GM18867 (cell line): ENCODE results near the gene ACTL6B.
A peak's percentile ranks its signal among the peaks of the same experiment; 100 is the strongest.

Source experiments
- ATAC-seq: cut with Tn5 transposase; IDR thresholded peaks from one replicate; pipeline ENCODE4 v1.9.1; 2021; ENCODE audit warnings: mild to moderate bottlenecking, moderate library complexity; ENCODE audit not compliant: unreplicated experiment

Gene ACTL6B

DNA sequence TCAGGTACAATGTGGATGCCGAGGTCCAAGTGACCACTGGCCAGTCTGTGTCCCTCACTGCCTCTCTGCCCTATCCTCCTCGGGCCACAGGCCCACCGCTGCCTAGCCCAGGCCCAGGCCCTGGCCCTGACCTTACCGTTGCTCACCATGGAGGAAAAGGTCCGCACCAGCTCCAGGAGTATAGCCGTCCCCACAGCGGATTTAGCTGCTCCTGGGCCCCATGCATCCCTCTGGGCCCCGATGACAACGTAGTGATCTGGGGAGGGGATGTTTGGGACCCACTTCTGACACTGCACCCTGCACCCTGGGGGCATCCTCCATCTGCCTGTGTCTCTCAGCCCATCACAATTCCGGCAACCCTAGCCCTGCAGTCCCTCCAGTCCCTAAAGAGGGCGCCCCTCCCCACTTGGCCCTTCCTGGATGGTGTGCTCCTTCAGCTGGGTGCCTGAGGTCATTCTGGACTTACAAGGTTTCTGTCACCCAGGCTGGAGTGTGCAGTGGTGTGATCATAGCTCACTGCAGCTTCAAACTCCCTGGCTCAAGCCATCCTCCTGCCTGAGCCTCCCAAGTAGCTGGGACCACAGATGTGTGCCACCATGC lies 27.0 kb downstream of the ACTL6B start:
- no peak for ATAC-seq

DNA sequence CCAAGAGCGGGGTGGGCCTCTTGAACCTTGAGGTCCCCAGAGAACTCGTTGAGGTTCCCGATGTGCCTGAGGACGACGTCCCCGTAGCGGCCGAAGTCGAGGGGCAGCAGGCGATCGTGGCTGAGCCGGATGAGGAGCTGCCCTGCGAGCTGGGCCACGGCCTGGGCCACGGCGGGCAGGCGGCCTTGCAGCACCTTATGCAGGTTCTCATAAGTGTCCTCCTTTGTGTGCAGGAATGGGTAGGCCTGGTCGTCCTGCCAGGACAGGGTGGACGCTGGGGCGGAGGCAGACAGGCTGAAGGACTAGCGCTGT lies 29.1 kb downstream of the ACTL6B start:
- ATAC-seq = no peak

DNA sequence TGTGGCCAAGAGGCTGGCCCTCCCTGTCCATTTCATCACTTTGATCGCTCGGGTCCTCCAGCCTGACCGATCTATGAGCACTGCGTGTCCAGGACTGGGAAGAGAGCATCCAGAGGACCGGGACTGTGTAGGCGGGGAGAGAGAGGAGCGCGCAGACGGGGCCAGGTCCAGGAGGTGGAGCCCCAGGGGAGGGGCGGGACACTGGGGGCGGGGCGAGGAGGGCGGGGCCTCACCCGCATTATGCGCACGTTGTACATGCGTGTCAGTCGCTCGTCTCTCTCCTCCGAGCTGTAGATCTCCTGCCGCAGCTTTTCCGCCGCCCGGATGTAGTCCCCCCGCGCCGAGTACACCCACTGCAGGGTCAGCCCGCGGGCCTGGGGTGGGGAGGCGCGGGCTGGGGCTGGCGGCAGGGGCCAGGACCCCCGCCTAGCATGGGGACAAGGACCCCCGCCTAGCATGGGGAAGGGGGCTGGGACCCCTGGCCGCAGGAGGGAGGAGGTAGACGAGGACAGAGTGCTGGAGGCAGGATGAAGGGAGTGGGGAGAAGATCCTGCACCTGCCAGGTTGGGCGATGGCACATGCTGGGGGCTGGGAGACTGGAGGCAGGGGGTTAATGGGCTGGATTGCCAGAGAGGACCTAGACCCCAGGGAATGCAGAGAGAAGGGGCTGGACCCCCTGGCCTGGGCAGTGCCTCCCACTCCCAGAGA lies 29.6 kb downstream of the ACTL6B start:
- ATAC-seq = peak; percentile 85

DNA sequence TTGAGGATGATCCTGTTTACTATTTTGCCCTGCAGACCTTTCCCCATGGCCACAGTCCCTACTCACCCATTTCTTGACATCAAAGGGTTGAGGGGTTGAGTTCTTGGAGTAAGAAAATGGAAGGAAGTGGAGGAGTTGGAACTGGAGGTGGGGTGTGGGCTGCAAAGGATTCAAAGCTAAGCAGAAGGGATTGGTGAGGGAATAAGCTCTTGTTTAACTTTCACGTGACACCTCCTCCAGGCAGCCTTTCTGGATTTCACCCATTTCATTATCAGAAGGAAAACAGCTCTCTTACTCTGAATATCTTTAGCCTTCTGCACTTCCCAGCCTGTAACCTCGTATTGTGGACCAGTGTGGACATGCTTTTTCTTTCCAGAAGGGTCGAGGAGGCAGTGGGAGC lies 30.2 kb downstream of the ACTL6B start:
- ATAC-seq = no peak

DNA sequence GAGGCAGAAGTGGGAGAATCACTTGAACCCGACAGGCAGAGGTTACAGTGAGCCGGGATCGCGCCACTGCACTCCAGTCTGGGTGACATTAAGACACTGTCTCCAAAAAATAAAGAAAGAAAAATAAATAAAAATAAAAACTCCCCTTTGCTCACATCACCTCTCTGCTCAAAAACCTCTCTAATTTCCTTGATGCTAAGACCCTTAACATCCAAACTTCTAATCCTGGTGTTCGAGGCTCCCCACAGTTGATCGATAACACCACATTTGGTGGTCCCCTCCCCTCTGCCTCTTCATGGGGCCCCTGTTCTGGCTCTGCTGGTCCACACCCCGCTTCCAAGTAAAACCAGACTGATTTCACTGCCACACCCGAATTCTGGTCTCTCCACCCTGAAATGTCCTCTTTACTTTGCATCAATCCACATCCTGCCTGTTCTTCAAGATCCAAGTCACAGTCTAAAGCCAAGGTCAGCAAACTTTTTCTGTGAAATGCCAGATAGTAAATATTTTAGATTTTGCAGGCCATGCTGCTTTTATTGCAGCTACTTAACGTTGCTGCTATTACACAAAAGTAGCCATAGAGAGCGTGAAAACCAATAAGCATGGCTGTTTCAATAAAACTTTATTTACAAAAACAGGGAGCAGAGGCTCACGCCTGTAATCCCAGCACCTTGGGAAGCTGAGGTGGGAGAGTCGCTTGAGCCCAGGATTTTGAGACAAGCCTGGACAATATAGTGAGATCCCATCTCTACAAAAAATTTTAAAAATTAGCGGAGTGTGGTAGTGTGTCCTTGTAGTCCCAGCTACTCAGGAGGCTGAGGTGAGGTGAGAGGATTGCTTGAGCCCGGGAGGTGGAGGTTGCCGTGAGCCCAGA lies 32.1 kb downstream of the ACTL6B start:
- ATAC-seq = no peak

DNA sequence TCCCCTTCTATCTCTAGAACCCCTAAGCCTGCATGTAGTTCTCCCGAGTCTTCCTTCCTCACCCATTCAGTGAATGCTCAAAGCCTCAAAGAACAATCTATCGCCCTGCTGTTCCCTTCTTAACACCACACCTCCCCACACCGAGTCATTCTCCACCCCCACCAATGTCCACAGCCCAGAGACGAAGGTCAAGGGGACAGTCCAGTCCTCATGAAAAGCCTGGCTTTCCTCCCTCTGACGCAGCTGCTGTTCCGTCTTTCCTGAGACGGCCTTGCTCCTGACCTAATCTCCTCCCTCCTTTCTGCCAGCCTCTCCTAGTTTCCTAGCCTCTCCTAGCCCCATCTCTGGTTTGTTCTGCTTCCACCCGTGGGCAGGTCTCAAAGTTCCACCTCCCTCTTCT lies 34.7 kb downstream of the ACTL6B start:
- ATAC-seq = no peak

DNA sequence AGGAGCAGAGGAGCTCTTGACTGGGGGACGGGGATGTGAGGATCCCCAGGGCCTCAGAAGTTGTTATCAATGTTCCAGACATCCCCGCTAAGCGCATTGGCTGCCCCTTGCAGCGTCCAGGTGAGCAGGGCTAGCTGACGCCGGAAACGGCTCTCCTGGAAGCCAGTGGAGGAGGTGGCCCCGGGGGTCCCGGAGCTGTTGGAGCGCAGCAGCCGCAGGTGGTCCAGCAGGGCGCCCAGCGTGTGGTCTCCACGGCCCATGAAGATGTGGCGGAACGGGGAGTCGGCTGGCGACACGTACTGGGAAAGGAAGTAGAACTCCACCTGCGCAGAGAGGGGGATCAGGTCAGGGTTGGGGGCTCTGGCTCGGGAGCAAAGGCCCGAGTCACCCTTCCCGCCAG lies 35.4 kb downstream of the ACTL6B start:
- ATAC-seq = no peak

DNA sequence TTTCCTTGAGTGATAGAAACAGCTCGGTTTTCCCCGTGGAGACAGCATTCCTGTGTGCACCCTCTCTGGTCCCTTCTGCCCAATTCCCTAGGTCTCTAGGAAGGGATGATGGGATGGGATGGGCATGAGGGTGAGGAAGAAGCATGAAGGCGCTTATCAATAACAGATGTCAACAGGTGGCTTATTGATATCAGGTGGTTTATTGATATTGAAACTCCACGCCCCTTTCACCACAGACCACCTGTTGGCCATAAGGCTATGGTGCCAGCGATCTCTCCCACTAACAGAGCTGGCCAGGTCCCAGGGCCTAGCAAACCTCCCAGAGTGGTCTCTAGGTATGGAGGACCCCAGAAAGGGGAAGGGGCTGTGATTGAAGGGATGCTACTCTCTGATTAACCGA lies 36.0 kb downstream of the ACTL6B start:
- ATAC-seq = no peak

DNA sequence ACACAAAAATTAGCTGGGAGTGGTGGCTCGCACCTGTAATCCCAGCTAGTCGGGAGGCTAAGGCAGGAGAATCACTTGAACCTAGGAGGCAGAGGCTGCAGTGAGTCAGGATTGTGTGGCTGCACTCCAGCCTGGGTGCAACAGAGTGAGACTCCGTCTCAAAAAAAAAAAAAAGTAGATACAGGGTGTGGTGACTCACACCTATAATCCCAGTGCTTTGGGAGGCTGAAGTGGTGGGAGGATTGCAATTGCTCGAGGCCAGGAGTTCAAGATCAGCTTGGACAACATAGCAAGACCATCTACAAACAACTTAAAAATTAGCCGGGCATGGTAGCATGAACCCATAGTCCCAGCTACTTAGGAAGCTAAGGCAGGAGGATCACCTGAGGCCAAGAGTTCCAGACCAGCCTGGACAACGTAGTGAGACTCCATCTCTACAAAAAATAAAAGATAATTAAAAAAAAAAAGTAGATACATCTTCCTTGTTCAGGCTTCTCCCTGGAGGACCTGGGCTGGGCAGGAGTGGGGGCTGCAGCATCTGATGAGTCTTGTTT lies 41.9 kb downstream of the ACTL6B start:
- ATAC-seq = no peak

DNA sequence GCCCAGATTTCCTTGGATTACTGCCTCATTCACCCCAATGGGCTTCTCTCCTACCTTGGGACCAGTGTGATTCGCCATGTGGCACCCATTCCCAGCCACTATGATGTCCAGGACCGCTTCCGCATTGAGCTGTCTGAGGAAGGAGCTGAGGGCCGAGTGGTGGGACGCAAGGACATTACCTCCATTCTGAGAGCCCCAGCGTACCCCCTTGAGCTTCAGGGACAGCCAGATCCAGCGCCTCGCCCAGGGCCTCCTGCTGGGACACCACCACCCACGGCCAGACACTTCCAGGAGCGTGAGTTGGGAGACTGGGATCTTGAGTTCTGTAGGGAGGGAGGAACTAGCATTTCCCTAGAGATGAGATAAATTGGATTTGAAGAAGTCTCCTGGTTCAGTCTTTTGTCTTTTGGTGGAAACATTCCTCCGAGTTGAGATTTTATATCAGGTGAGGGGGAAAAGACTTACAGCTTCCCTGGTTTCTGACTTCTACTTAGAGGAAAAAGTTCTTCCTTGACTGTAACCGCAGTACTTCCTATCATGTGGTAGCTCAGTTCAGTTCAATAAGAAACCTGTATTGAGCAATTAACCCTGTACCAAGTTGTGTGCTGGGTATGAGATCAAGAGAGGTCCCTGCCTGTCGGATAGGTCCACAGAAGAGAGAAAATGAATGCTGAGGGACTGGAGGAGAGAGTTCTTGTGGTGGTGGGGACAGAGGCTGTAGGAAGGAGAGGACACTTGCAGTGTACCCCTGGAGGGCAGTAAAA lies 42.7 kb downstream of the ACTL6B start:
- no peak for ATAC-seq

DNA sequence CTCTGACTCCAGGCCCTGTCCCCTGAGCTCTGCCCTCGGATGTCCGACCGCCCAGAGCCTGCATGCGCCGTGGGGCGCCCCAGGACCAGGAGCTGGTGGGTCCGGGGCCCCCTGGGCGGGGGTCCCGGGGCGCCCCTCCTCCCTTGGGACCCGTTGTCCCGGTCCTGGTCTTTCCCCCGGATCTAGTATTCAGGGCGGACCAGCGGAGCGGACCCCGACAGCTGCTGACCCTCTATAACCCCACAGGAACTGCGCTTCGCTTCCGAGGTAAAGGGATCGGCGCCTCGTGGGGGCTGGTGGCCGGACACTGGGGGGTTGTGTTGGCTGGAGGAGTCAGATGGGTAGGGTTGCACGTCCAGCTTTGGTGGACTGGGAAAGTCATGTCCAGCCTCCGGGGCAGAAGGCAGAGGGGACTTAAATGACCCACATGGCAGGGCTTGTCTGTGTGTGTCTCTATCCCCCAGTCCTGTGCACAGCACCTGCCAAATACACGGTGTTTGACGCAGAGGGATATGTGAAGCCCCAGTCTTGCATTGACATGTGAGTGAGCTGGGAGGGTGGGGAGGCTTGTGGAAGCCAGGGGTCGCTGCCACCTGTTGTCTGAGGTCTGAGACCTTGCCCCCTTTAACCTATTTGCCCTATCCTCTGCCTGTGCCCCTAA lies 43.4 kb downstream of the ACTL6B start:
- peak; percentile 0 for ATAC-seq

DNA sequence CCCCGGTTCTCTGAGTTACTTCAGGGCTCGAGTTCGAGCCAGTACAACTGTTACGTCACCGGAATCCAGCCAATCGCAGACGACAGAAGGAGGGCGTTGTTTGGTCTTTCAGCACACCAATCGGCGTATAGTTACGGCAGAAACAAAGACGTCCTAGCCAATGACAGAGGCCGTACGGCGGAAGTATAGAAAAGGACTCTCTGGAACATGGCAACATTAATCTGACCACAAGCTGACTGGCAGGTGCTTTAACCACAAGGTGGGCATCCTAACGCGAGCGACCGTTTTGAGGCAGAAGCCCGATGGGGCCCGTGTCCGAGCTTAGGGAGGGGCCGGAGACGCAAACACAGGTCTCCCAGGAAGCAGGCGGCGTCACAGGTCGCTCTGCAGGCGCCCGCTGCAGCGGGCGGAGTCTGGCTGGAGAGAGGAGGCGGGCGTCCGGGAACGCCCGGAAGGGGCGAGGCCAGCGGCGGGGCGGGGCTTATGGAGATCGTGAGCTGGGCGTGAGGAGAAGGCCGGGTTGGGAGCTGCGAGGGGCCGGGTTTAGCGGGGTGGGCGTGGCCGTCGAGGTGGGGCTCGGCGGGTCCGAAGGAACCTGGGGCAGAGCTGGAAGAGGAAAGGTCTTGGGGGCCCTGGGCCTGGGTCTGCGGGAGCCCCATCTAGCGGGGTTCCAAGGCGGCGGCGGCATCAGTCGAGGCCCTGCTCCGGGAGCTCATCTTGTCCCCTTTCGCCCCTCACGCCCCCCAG lies 44.1 kb downstream of the ACTL6B start, which contains the start of gene MOSPD3:
TSS of gene MOSPD3 (plus strand) at position 558 of the 747 bp plus-strand sequence. CDS start 252 bp downstream, outside the sequence.
- peak; percentile 90 for ATAC-seq

DNA sequence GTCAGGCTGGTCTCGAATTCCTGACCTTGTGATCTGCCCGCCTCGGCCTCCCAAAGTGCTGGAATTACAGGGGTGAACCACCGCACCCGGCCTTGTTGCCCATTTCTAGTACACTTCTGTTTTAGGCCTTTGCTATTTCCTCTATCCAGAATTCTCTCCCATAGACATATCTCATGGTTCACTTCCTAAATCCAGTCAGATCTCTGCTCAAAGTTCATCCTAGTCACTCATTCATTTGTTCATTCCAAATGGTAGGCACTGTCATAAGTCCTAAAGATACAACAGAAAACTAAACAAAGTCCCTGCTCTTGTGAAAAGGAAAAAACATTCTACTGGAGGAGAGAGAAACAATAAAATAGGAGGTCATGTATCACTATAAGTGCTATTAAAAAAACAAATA lies 46.3 kb downstream of the ACTL6B start:
- no peak for ATAC-seq

DNA sequence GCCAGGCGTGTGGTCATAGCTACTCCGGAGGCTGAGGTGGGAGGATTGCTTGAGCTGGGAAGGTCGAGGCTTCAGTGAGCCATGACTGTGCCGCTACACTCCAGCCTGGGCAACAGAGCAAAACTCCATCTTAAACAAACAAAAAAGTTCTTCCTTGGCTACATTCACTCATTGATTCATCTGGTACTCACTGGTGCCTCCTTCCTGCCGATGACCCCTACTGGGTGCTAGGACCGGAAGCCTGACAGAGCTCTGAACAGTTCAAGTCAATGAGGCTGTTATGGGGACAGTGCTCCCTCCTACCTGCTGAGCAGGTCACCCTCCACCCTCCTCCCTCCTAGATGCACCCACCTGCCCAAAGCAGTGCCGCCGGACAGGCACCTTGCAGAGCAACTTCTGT lies 49.1 kb downstream of the ACTL6B start:
- ATAC-seq = no peak

DNA sequence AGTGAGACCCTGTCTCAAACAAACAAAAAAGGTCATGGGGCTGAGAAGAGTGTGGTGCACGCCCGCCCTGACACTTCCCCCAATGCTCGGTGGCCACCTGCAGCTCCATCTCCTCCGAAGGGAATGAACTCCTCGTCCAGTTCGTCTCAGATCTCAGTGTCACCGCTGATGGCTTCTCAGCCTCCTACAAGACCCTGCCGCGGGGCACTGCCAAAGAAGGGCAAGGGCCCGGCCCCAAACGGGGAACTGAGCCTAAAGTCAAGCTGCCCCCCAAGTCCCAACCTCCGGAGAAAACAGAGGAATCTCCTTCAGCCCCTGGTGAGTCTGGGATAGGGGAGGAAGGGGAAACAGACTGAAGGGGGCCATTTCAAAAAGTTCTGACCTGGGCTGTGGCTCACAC lies 49.9 kb downstream of the ACTL6B start:
- ATAC-seq = no peak

DNA sequence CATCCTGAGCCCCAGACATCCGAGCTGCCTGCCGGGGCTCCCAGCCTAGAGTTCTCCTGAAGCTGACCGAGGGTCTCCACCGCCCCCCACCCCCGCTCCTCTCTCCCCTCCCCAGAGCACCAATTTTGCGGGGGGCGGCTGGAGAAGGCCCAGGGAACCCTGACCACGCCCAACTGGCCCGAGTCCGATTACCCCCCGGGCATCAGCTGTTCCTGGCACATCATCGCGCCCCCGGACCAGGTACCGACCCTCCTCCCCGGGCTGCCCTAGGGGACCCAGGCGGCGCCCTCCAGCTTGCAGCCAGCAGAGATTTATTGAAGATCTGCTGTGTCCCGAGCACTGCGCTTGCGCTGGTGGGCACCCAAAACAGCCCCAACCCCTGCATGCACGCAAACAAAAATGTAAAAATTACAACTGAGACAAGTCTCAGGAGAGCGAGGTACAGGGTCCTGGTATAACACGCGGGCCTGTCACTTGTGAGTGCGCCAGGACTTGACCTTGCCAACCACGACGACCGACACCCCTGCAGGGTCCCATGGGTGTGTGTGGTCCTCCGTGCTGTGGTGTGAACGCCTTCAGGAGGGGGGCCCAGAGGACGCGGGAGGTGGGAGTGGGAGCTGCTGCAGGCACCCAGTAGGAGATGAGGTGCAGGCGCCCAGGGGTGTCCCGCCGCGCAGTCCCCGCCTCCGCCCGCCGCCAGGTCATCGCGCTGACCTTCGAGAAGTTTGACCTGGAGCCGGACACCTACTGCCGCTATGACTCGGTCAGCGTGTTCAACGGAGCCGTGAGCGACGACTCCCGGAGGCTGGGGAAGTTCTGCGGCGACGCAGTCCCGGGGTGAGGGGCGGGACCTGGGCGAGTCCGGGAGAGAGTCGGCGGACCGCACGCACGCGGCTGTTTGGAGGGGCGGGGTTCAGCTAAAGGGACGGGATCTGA lies 51.0 kb downstream of the ACTL6B start:
- no peak for ATAC-seq

DNA sequence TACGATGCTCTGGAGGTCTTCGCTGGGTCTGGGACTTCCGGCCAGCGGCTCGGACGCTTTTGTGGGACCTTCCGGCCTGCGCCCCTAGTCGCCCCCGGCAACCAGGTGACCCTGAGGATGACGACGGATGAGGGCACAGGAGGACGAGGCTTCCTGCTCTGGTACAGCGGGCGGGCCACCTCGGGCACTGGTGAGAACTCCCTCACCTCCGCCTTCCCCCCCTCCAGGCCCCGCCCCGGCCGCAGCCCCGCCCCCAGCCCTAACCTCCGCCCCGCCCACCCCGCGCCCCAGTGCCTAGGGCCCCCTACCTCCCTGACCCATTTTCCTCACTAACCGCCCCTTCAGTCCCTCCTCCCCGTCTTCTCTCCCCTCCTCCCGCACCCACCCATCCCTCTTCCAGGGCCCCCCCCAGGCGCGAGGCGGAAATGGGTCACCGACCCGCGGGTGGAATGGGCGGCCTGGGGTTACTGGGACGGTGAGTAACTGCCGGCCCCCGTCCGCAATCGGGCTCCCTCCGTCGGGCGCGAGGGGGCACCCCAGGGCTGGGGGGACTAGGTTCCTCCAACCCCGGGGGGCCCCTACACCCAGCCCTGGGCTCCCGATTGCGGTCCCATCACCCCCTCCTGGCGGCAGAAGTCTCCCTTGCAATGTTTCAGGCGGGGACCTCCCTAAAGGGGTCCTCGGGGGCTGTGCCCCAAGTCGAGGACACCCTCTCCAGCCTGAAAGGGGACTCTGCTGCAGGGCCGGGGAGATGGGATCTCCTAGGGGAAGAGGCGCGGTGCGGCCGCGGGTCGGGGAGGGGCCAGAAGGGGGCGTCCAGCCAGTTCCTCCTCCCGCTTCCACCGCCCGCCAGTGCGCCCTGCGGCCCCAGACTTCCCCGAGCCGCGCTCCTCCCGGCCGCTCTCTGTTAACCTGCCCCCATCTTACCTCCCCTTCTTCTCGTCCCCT lies 51.9 kb downstream of the ACTL6B start:
- peak; percentile 55 for ATAC-seq

DNA sequence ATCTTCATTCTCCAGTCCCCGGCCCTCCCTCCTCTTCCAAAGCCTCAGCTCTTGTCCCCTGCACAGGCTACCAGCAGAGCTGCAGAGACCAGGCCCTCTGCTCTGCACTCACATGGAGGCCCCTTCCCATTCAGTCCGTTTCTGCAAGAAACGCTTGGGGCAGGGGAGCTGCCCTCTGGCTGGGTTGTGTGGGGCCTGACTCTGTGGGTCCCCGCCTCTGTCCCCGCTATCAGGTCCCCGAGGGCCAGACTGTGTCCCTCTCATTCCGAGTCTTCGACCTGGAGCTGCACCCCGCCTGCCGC lies 52.6 kb downstream of the ACTL6B start:
- ATAC-seq = no peak
